SK-N-SH treated with all-trans-retinoic acid at 6 μM for 48 hours (cell line): ENCODE results near the gene LTBP1.

Experiments
- ARNTL ChIP-seq: fragments of 450-650 bp; formaldehyde crosslinking; IDR thresholded peaks from 2 replicates; pipeline ENCODE4 v1.5.0; 2020; ENCODE audit warnings: low read depth, mild to moderate bottlenecking, moderate library complexity, borderline replicate concordance
- CSDC2 ChIP-seq: fragments of 250-450 bp; sonication (Bioruptor Pico); IDR thresholded peaks from 2 replicates; pipeline ENCODE4 v1.5.0; 2020; ENCODE audit warnings: mild to moderate bottlenecking, moderate library complexity
- PPARA ChIP-seq: fragments of 250-450 bp; sonication (Bioruptor Pico); IDR thresholded peaks from 2 replicates; pipeline ENCODE4 v1.5.0; 2020; ENCODE audit warnings: mild to moderate bottlenecking, borderline replicate concordance
- RARB ChIP-seq: fragments of 250-450 bp; sonication (Bioruptor Pico); IDR thresholded peaks from 2 replicates; pipeline ENCODE4 v1.8.0; 2021; ENCODE audit warnings: mild to moderate bottlenecking, moderate library complexity
- ZFP3 ChIP-seq: fragments of 250-450 bp; sonication (Bioruptor Pico); IDR thresholded peaks from 2 replicates; pipeline ENCODE4 v1.5.0; 2020; ENCODE audit warnings: mild to moderate bottlenecking, moderate library complexity
- ZNF8 ChIP-seq: fragments of 450-650 bp; formaldehyde crosslinking; IDR thresholded peaks from 2 replicates; pipeline ENCODE4 v1.5.0; 2020; ENCODE audit warnings: mild to moderate bottlenecking, moderate library complexity
- TF ChIP-seq, protein P1 (sequence below): fragments of 250-450 bp; sonication (Bioruptor Pico); IDR thresholded peaks from 2 replicates; pipeline ENCODE4 v1.8.0; 2020; ENCODE audit warnings: mild to moderate bottlenecking, moderate library complexity, borderline replicate concordance

DNA sequence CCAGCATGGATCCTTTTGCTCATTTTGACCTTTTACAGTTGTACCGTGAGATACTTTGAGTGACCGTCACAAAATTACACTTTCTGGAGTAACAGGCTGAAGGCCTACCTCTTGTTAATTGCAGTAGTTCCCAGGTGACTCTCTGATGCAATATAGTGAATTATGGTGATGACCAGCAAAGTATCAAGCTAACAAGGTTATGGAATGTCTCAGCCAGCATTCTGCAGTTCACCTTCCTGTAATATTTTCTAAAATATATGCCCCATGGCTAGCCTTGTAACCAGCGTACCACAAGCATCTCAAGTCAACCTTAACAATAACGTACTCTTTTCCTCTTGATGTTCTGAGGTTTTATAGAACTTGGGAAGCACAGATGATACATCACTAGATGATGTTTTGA, 234.7 kb downstream of the LTBP1 start:
- no peak for TF ChIP-seq CSDC2 (CRISPR knock-in tag)
- no peak for TF ChIP-seq RARB (CRISPR knock-in tag)
- TF ChIP-seq, protein P1, sequence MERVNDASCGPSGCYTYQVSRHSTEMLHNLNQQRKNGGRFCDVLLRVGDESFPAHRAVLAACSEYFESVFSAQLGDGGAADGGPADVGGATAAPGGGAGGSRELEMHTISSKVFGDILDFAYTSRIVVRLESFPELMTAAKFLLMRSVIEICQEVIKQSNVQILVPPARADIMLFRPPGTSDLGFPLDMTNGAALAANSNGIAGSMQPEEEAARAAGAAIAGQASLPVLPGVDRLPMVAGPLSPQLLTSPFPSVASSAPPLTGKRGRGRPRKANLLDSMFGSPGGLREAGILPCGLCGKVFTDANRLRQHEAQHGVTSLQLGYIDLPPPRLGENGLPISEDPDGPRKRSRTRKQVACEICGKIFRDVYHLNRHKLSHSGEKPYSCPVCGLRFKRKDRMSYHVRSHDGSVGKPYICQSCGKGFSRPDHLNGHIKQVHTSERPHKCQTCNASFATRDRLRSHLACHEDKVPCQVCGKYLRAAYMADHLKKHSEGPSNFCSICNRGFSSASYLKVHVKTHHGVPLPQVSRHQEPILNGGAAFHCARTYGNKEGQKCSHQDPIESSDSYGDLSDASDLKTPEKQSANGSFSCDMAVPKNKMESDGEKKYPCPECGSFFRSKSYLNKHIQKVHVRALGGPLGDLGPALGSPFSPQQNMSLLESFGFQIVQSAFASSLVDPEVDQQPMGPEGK = no peak
- TF ChIP-seq PPARA = no peak
- no peak for TF ChIP-seq ZNF8 (CRISPR knock-in tag)
- TF ChIP-seq ZFP3 (CRISPR knock-in tag) = no peak
- TF ChIP-seq ARNTL (CRISPR knock-in tag) = no peak
